ENCODE results near the gene ZBTB16. TPM values are rescaled to one million over a fixed set of nuclear protein-coding genes. Genes with fewer than 3 reads are reported as not detected.

Gene ZBTB16
- total and polyA plus RNA-seq, 2 of the 4 experiments (the other 2 are of a cell fraction): not detected

DNA sequence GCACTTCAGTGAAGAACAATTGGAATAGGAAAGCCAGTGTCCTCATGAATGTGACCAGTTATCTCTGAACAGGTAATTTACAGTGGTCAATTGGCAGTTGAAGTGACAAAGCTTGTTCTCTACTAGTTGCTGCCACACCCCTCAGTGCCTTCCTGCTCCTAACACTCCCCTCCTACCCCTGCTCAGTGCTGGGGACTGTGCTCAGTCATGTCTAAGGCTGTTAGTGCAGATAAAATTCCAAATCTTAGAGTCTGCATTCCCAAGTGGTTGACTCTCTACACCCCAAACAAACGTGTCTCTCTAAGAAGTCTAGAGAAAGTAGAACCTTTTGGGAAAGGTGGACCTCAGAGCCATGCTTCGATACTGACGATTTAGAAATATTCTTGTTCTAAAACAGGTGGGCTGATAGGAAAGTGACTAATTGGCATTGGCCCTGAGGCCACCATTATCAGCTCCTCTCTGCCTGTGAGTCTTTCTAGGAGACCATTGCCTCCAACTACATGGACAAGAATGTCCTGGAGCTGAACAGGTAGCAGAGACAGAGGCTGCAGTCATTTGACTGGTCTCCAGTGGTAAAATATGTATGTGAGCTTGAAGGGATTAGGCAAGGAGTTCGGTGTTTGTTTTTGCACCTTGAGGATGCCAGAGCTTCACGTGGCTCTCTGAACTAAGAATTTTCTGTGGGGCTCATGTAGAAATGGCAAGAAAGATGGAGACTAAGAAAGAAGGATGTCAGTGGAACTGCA lies 214.6 kb downstream of the ZBTB16 start:
- H3K14ac ChIP-seq (replicated peaks; ENCODE audit: low read depth, low read length): no peak overlapping the region
- H3K4me2 ChIP-seq (ENCODE audit: low read depth, low read length): no peak overlapping the region
- no peak overlapping the region for H2BK5ac ChIP-seq (ENCODE audit: low read depth, low read length, poor library complexity, severe bottlenecking)
- H2AK5ac ChIP-seq (ENCODE audit: low read depth, low read length): no peak overlapping the region
- dilution Hi-C loops (cut with HindIII; ENCODE audit: low sequenced_read_pairs, unreplicated experiment) (no loop called here), intact Hi-C loops (cut with micrococcal nuclease) (no loop called here), in situ Hi-C loops (cut with MboI; ENCODE audit: low sequenced_read_pairs) (no loop called here)
- no peaks in the 10 kb centered on the region for H4K20me1 ChIP-seq (ENCODE audit: insufficient read depth, low read length)
- no peak overlapping the region for H3K18ac ChIP-seq (ENCODE audit: low read depth, low read length)
- H3K27me3 ChIP-seq (ENCODE audit: control insufficient read depth, insufficient read depth, low read length): peaks cover 33% of the 10 kb centered on the region
- BruUV-seq (replicated peaks): no TSS peak
- no peak overlapping the region for H3K9ac ChIP-seq (ENCODE audit: low read depth, low read length)
- no peaks in the 10 kb centered on the region for H3K4me1 ChIP-seq (ENCODE audit: control insufficient read depth, insufficient read depth, low read length)
- no CpG with 5 or more reads among the region's 5 CpGs for WGBS, 2 experiments (ENCODE audit: extremely low coverage in 2 of 2, insufficient read length in 1 of 2)
- H3K27ac ChIP-seq (ENCODE audit: insufficient read depth, low read length): no peak overlapping the region
- H3K9me3 ChIP-seq (ENCODE audit: control insufficient read depth, insufficient read depth, low read length): peaks cover 4% of the 10 kb centered on the region; the same call in 1 of the 2 replicates
- no peak overlapping the region for H3K4ac ChIP-seq (ENCODE audit: low read depth, low read length)
- ChIA-PET POLR2A (ENCODE audit: unreplicated experiment) (no interaction called here), CTCF (no interaction called here)
- DNase-seq: no peak
- H4K5ac ChIP-seq (ENCODE audit: low read depth, low read length): no peak overlapping the region
- H3K56ac ChIP-seq (ENCODE audit: extremely low read depth, insufficient read depth, low read length): no peak overlapping the region
- H2BK20ac ChIP-seq (ENCODE audit: low read depth, low read length): no peak overlapping the region
- no peak overlapping the region for H4K8ac ChIP-seq (ENCODE audit: low read depth in 2 of 2, low read length in 2 of 2)
- no peaks in the 10 kb centered on the region for H3K36me3 ChIP-seq (ENCODE audit: control insufficient read depth, insufficient read depth, low read length)
- H3K4me3 ChIP-seq (ENCODE audit: insufficient read depth, low read depth, low read length): no peak overlapping the region
- TF ChIP-seq BHLHE40 (IDR thresholded peaks at IDR 0.05; ENCODE audit: low read depth, low read length) (no peak), RCOR1 (IDR thresholded peaks at IDR 0.05; ENCODE audit: insufficient replicate concordance, low read length) (no peak), NFE2L2 (IDR thresholded peaks at IDR 0.05; ENCODE audit: low read depth, low read length) (no peak)
- H3K9me1 ChIP-seq (ENCODE audit: insufficient read depth, low read length): no peaks in the 10 kb centered on the region
- no peak for ATAC-seq (ENCODE audit: low read depth)
- no peak overlapping the region for H3K23ac ChIP-seq (ENCODE audit: low read depth, low read length)
- H2AFZ ChIP-seq (replicated peaks; ENCODE audit: low read length, poor library complexity): no peak overlapping the region
- no peak overlapping the region for H4K91ac ChIP-seq (ENCODE audit: insufficient read depth, low read depth, low read length)
- H2BK15ac ChIP-seq (ENCODE audit: low read depth, low read length): no peak overlapping the region
- H3K79me1 ChIP-seq (ENCODE audit: low read depth in 1 of 2, low read length in 2 of 2): no peaks in the 10 kb centered on the region
- no peak overlapping the region for H2AK9ac ChIP-seq (replicated peaks; ENCODE audit: low read depth, low read length, poor library complexity)
- no peak overlapping the region for H2BK120ac ChIP-seq (ENCODE audit: low read depth, low read length)

Measured in IMR-90 (cell line).